ENCODE measurements around the gene ESAM.

DNA sequence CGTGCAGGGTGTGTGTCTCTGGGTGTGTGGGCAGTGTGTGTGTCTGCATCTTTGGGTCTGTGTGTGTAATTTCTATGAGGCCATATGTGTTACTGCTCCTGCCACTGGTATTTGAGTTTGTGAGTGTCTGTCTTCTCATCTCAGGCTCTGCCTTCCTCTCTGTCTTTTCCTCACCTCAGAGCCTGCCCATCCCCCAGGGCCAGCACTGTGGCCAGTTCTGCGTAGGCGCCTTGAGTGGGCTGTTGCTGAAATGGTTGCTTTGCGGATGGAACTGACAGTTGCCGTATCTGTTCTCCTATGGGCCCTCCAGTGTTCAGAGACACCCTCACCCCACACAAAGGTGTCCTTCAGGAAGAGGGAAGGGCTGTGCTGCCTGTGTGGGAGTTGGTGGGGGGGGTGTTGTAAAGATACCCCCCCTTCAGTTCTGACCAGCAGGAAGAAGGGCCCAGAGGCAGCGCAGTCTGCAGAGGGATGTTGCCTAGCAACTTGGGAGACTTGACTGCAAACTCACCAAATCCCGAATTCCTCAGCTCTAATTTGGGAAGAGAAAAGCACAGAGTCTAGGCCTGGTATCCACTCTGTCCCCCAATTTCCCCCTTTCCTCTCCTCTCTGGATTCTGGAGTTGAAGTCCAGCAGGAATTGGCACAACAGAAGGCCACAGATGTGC lies 24.3 kb downstream of the ESAM start:
- TF ChIP-seq NRF1 (IDR thresholded peaks at IDR 0.05; ENCODE audit: low read depth, low read length) (no peak), FOXM1 (IDR thresholded peaks at IDR 0.05; ENCODE audit: low read depth) (no peak), CHD2 (IDR thresholded peaks at IDR 0.05; ENCODE audit: low read length, partially characterized antibody) (no peak), EP300 (IDR thresholded peaks at IDR 0.05; ENCODE audit: borderline replicate concordance in 1 of 2, low read depth in 1 of 2, low read length in 1 of 2) (no peak), TAF1 (IDR thresholded peaks at IDR 0.05; ENCODE audit: borderline replicate concordance, low read depth, low read length) (no peak), SIN3A (IDR thresholded peaks at IDR 0.05; ENCODE audit: borderline replicate concordance, low read depth, low read length) (no peak), TEAD4 (IDR thresholded peaks at IDR 0.05; ENCODE audit: borderline replicate concordance, insufficient read depth) (no peak), POLR2AphosphoS5 (IDR thresholded peaks at IDR 0.05; ENCODE audit: low read depth, low read length) (no peak)
- TF ChIP-seq, protein P1, sequence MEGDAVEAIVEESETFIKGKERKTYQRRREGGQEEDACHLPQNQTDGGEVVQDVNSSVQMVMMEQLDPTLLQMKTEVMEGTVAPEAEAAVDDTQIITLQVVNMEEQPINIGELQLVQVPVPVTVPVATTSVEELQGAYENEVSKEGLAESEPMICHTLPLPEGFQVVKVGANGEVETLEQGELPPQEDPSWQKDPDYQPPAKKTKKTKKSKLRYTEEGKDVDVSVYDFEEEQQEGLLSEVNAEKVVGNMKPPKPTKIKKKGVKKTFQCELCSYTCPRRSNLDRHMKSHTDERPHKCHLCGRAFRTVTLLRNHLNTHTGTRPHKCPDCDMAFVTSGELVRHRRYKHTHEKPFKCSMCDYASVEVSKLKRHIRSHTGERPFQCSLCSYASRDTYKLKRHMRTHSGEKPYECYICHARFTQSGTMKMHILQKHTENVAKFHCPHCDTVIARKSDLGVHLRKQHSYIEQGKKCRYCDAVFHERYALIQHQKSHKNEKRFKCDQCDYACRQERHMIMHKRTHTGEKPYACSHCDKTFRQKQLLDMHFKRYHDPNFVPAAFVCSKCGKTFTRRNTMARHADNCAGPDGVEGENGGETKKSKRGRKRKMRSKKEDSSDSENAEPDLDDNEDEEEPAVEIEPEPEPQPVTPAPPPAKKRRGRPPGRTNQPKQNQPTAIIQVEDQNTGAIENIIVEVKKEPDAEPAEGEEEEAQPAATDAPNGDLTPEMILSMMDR (IDR thresholded peaks at IDR 0.05), result no peak
- TF ChIP-seq, protein P2, sequence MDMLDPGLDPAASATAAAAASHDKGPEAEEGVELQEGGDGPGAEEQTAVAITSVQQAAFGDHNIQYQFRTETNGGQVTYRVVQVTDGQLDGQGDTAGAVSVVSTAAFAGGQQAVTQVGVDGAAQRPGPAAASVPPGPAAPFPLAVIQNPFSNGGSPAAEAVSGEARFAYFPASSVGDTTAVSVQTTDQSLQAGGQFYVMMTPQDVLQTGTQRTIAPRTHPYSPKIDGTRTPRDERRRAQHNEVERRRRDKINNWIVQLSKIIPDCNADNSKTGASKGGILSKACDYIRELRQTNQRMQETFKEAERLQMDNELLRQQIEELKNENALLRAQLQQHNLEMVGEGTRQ (IDR thresholded peaks at IDR 0.05; ENCODE audit: borderline replicate concordance, low read depth, low read length), result no peak
- TF ChIP-seq, protein P3, sequence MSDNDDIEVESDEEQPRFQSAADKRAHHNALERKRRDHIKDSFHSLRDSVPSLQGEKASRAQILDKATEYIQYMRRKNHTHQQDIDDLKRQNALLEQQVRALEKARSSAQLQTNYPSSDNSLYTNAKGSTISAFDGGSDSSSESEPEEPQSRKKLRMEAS (IDR thresholded peaks at IDR 0.05; ENCODE audit: low read depth), result no peak
